ENCODE measurements around the gene MEGF8.

Gene MEGF8

DNA sequence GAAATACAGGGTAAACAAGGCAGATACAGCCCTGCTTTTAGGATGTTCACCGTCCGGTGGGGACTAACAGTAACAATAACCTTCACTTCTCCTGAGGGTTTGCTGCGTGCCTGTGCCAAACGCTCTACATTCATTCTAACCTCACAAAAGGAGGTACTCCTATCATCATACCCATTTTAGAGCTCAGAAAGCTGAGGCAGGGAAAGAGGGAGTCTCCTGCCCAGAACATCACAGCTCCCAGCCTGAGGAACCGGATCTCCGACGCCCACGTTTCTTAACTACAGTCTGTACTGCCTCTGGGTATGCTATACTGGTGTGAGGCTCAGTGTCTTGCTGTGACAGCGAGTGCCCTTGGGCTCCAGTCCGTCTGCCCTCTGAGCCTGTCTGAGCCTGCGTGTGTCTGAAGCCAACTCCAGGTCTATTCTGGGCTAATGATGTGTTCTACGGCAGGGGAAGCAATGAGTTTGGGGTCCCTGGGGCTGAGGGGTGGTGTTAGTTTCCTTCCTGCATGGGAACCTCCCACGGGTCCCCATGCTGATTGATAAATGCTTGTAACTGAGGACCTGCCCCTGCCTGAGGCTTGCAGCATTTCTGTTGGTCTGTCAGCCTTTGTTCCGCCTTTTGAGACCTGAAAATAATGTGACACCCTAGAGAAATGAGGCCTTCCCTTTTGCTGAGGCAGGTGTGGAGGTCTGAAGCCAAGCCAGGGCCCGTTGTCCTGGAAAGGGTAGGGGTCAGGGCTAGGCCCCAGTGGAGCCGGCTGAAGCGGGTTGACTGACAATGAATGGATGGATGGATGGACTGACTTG is 96.9 kb downstream of the MEGF8 start:
- no peak for DNase-seq

DNA sequence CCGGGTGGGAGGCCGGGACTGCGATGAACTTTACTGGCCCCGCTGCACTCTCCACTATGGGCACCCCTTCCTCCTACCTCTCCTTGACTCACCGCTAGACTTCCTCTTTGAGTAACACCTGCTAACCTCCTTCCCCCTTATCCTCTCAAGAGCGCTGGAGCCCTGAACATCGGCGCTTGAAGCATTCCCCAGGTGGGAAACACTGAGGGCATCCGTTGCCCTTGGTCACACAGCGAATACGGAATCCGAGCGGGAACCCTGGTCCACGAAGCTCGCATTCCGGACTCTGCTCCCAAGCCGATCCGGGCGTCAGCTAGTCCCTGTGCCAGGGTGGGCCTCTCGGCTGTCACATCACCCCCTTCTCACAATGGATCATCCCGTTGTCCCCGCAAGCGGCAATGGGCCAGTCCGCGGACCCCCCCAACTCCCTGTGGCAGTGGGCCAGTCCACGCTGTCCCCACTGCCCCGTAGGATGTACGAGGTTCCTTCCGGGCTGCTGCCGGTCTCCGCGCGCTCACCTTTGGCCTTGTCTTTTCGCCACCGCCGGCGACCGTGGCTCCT is 97.5 kb downstream of the MEGF8 start:
- DNase-seq: peak; percentile 74

DNA sequence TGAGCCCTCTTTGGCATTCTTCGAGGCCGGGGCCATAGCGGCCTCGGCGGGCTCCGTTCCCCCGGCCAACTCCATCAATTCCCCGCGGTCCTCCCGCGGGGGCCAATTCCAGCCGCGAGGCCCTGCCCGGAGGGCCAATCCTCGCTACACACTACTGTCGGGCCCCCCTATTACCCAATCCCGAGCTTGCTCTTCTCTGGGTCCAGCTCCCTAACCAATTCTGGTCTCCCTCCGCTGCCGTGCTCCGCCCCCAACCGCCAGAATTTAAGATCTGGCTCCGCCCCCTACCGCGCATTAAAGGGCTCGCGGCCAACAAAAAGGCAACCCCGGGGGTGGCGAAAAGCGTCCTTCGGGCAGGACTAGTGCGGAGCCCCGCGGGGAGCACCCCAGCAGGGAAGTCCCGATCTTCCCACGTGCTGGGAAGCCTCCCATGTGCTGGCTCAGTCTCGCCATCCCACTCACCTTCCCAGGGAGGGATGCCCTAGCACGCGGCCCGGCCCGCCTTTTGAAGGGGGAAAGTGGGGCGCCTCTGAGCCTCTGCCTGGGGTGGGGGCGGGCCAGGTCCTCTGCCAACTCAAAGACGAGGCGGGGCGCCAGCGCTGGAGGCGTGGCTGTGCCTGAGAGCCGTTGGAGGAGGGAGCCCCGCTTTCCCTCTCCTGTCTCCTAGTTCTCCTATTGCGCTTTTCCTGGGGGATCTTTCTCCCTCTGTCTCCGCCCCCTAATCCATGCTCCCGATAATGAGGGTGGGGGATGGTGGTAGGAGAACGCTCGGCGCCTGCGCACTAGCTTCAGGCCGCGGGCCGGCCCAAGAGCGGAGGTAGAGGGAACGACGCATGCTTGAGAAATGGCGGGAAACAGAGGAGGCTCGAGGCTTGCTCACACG is 98.3 kb downstream of the MEGF8 start:
- peak; percentile 96 for DNase-seq

DNA sequence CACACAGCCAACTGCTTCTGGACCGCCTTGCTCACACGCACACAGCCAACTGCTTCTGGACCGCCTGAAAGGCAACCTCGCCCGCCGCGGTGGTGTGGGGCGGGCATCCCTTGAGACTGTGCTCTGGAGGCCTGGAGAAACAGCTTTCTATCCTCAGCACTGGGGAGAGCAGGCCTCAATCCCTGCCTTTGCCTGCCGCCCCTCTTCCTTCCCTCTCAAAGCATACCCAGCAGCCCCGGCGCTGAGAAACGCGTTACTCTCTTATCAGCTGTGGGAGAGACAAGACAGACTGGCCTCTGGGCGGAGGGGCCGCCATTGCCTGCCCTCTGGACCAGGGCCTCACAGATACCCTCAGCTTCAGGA is 98.9 kb downstream of the MEGF8 start:
- DNase-seq: no peak

DNA sequence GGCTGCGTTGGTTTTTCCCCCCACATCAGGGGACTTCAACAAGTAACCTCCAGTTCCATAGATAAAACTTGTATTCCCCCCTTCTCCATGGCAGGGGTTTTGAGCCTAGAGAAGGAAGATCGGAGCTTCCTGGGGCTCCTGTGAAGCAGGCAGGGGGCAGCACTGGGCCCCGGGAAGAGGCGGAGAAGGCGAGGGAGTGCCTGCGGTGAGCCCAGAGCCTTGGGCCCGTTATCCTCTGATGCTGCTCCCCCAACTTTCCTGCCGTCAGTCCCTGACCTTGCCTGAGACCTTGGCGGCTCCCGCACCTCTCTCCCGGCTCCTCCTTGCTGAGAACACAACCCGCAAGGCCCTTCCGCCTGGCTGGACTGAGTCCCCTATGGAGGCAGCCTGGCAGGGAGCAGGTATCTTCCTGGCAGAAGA is 99.3 kb downstream of the MEGF8 start:
- no peak for DNase-seq

DNA sequence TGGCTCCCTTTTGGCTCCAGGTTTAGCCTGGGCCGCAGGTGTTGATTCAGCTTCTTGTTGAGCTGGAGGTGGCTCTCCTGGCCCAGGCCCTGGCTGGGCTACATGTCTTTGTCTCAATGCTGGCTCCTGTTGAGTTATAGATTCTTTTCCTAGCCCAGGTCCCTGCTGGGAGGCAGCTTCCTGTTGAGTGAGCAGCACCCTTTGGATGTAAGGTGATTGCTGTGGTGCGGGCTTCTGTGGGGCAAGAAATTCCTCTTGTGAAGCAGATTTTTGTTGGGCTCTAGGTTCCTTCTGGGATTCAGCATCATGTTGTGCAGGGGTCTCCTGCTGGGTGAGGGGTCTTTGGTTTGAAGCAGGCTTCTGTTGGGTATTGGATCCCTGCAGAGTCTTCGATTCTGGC is 101.2 kb downstream of the MEGF8 start:
- DNase-seq: no peak

DNA sequence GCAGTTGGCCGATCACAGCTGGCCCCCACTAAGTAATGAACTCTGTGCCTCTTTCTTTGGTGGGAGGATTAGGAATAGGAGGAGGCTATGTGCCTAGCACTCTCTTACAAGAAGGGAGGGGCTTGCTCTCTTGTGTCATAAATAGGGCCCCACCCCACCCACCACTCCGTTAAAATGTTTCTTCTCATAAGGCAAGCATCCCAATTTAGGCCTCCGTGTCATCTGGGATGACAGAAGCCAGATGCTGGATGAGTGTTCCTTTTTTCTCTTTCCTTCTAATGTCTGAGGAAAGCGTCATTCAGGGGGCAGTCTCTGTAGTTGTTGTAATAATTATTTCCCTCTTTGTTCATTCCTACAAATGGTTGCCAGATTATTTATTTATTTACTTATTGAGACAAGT is 101.9 kb downstream of the MEGF8 start, which contains the start of gene LIPE:
Gene LIPE, minus strand, starts transcription at position 76 of the 400 bp plus-strand sequence. CDS start 239 bp downstream, outside the sequence.
- DNase-seq: no peak
